PC-9 (cell line): ENCODE measurements around the gene C1R. TPM values are rescaled to one million over a fixed set of nuclear protein-coding genes. Genes with fewer than 3 reads are reported as not detected.

Experiments
- BruUV-seq: library from RNA; stranded (reverse); fragments of 400-500 nt; replicated peaks from 2 replicates; lab custom pipeline; 2021; lab: Mats Ljungman, UMichigan
- CTCF ChIA-PET: fragments of 300-600 bp; sonication (Branson Sonifier 250); formaldehyde crosslinking; loops from one replicate; lab custom pipeline; 2022; ENCODE audit warnings: antibody characterized with exemption; lab: Charles Lee
- POLR2A ChIA-PET: fragments of 300-600 bp; sonication (Branson Sonifier 250); formaldehyde crosslinking; loops from one replicate; lab custom pipeline; 2022; ENCODE audit warnings: antibody characterized with exemption; ENCODE audit not compliant: unreplicated experiment; lab: Charles Lee
- DNase-seq, 2 experiments: peaks; one replicate each; pipeline versions ENCODE4 v3.0.0 to v3.0.0-alpha.2; 2015 to 2022; ENCODE audit warnings: mixed read lengths in 1 of 2
- H2AFZ ChIP-seq: fragments of 200-600 bp; sonication (generic); 2 replicates; pipeline ENCODE4 v1.8.1; 2017; ENCODE audit warnings: antibody characterized with exemption
- H3F3A ChIP-seq: fragments of 200-600 bp; sonication (generic); 2 replicates; pipeline ENCODE4 v1.8.1; 2017; ENCODE audit warnings: antibody characterized with exemption, mild to moderate bottlenecking, low read depth; ENCODE audit not compliant: insufficient read depth
- H3K27ac ChIP-seq: fragments of 200-600 bp; sonication (generic); 2 replicates; pipeline ENCODE4 v1.6.1; 2016; ENCODE audit warnings: mixed run types
- H3K27me3 ChIP-seq: fragments of 200-600 bp; sonication (generic); 2 replicates; pipeline ENCODE4 v1.6.1; 2016; ENCODE audit warnings: low read depth, mixed run types; ENCODE audit not compliant: insufficient read depth
- H3K36me3 ChIP-seq: fragments of 200-600 bp; sonication (generic); 2 replicates; pipeline ENCODE4 v1.6.1; 2016; ENCODE audit warnings: low read depth, mixed run types
- H3K4me1 ChIP-seq: fragments of 200-600 bp; sonication (generic); replicated peaks from 2 replicates; pipeline ENCODE4 v1.6.1; 2016; ENCODE audit warnings: mixed run types; ENCODE audit not compliant: insufficient read depth
- H3K4me2 ChIP-seq: fragments of 200-600 bp; sonication (generic); 2 replicates; pipeline ENCODE4 v1.6.1; 2017; ENCODE audit warnings: mixed run types
- H3K4me3 ChIP-seq: fragments of 200-600 bp; sonication (generic); 2 replicates; pipeline ENCODE4 v1.6.1; 2016; ENCODE audit warnings: mixed run types
- H3K79me2 ChIP-seq: fragments of 200-600 bp; sonication (generic); 2 replicates; pipeline ENCODE4 v1.6.1; 2017; ENCODE audit warnings: low read depth, mixed run types
- H3K9me2 ChIP-seq: fragments of 200-600 bp; sonication (generic); 2 replicates; pipeline ENCODE4 v1.8.1; 2017; ENCODE audit warnings: mild to moderate bottlenecking; ENCODE audit not compliant: insufficient read depth
- H3K9me3 ChIP-seq: fragments of 200-600 bp; sonication (generic); 2 replicates; pipeline ENCODE4 v1.8.1; 2016; ENCODE audit warnings: low read depth; ENCODE audit not compliant: insufficient read depth
- H4K20me1 ChIP-seq: fragments of 200-600 bp; sonication (generic); 2 replicates; pipeline ENCODE4 v1.8.1; 2017; ENCODE audit not compliant: insufficient read depth
- CTCF ChIP-seq: fragments of 200-600 bp; sonication (generic); conservative IDR thresholded peaks from 2 replicates; pipeline ENCODE4 v1.6.1; 2017; ENCODE audit warnings: mixed run types, antibody characterized with exemption, mild to moderate bottlenecking, moderate library complexity
- EZH2 ChIP-seq: fragments of 200-600 bp; sonication (generic); IDR thresholded peaks from 2 replicates; pipeline ENCODE4 v1.8.0; 2017; ENCODE audit warnings: antibody characterized with exemption, low read depth
- intact Hi-C: fragments of 100-400 bp; cut with micrococcal nuclease; formaldehyde crosslinking; loops from one replicate; pipeline ENCODE4 v1.10.0; 2022; ENCODE audit not compliant: unreplicated experiment
- total RNA-seq: library from RNA; stranded (reverse); gene quantifications from 2 replicates; pipeline ENCODE4 v1.2.3, GENCODE V29; 2021

Gene C1R
- total RNA-seq, 1 experiment from 2014 or later = 24.0 TPM

GRCh38 chr12:7093486-7093885 is 1.2 kb upstream of the C1R start:
- peaks cover 3% of the 10 kb centered on the region; the same call in 1 of the 2 replicates for H3F3A ChIP-seq
- TF ChIP-seq EZH2 (no peak), CTCF (no peak)
- no peaks in the 10 kb centered on the region for H3K9me3 ChIP-seq
- ChIA-PET CTCF (interaction anchor here (0.6 to 1.1 kb wide), 3 partner anchors 14 to 98 kb away, joined by 3 to 7 read pairs (median 3); no protein-coding TSS in a partner anchor), POLR2A (interaction anchor here (0.6 to 0.7 kb wide), 4 partner anchors 14 to 132 kb away, joined by 4 to 9 read pairs (median 6); no protein-coding TSS in a partner anchor)
- DNase-seq = no peak
- no peaks in the 10 kb centered on the region for H3K27me3 ChIP-seq
- no peaks in the 10 kb centered on the region for H3K9me2 ChIP-seq
- no TSS peak for BruUV-seq
- no peak overlapping the region for H3K27ac ChIP-seq
- H3K36me3 ChIP-seq = no peaks in the 10 kb centered on the region
- no peak overlapping the region for H3K4me2 ChIP-seq
- intact Hi-C loops = loop anchor here (2.0 to 5.0 kb wide), 2 partner anchors 123 to 221 kb away; partner anchors contain the start of genes EMG1, PHB2 and SPSB2
- H3K4me1 ChIP-seq = no peaks in the 10 kb centered on the region
- no peak overlapping the region for H3K4me3 ChIP-seq
- no peaks in the 10 kb centered on the region for H4K20me1 ChIP-seq
- no peaks in the 10 kb centered on the region for H3K79me2 ChIP-seq
- H2AFZ ChIP-seq = no peak overlapping the region

GRCh38 chr12:7092986-7093460 is 778 bp upstream of the C1R start:
- Histone ChIP-seq H3K9me3 (no peaks in the 10 kb centered on the region), H3K4me2 (no peak overlapping the region), H3K27me3 (no peaks in the 10 kb centered on the region), H3K9me2 (no peaks in the 10 kb centered on the region), H3K27ac (no peak overlapping the region), H3K36me3 (no peaks in the 10 kb centered on the region), H3F3A (peaks cover 3% of the 10 kb centered on the region; the same call in 1 of the 2 replicates), H3K4me1 (no peaks in the 10 kb centered on the region), H2AFZ (no peak overlapping the region), H3K4me3 (no peak overlapping the region), H4K20me1 (no peaks in the 10 kb centered on the region), H3K79me2 (no peaks in the 10 kb centered on the region)
- POLR2A ChIA-PET = interaction anchor here (0.5 to 0.7 kb wide), 2 partner anchors 16 to 164 kb away, joined by 3 read pairs; no protein-coding TSS in a partner anchor
- DNase-seq = no peak
- BruUV-seq = no TSS peak
- CTCF ChIA-PET = interaction anchor here (0.9 kb wide), 1 partner anchor 15 kb away, joined by 4 read pairs; no protein-coding TSS in a partner anchor
- TF ChIP-seq EZH2 (no peak), CTCF (no peak)
- intact Hi-C loops = loop anchor here (1.0 to 5.0 kb wide), 8 partner anchors 16 to 221 kb away; partner anchors contain the start of genes C1RL, C1S, EMG1 and LPCAT3

- no TSS peak for BruUV-seq
- DNase-seq = no peak
- Histone ChIP-seq H3K4me3 (no peak overlapping the region; the same call in 1 of the 2 replicates), H3K4me1 (no peaks in the 10 kb centered on the region), H3F3A (peaks cover 3% of the 10 kb centered on the region; the same call in 1 of the 2 replicates), H3K36me3 (no peaks in the 10 kb centered on the region), H3K79me2 (no peaks in the 10 kb centered on the region), H4K20me1 (no peaks in the 10 kb centered on the region), H3K9me3 (no peaks in the 10 kb centered on the region), H3K27ac (no peak overlapping the region), H2AFZ (no peak overlapping the region; the same call in 1 of the 2 replicates), H3K4me2 (peak overlapping the region; percentile 71), H3K27me3 (no peaks in the 10 kb centered on the region), H3K9me2 (no peaks in the 10 kb centered on the region)
- CTCF ChIA-PET = interaction anchor here (0.7 to 1.3 kb wide), 3 partner anchors 12 to 103 kb away, joined by 3 to 11 read pairs (median 3); partner anchors contain the start of gene C1S
- TF ChIP-seq EZH2 (no peak), CTCF (no peak)
- intact Hi-C loops = loop anchor here (1.0 to 5.0 kb wide), 8 partner anchors 18 to 219 kb away; partner anchors contain the start of genes C1RL, C1S, EMG1 and LPCAT3
- POLR2A ChIA-PET = interaction anchor here (0.6 kb wide), 1 partner anchor 146 kb away, joined by 3 read pairs; no protein-coding TSS in a partner anchor
Observed at GRCh38 chr12:7091660-7092228, 501 bp downstream of the C1R start.
